ENCODE measurements around the gene IGFL4. TPM values are rescaled to one million over a fixed set of nuclear protein-coding genes. Genes with fewer than 3 reads are reported as not detected.

IGFL4 gene
- total and polyA plus RNA-seq, 9 of the 15 experiments (the other 6 are each of a cell fraction or from before 2014, with no cell fraction given), result not detected

DNA sequence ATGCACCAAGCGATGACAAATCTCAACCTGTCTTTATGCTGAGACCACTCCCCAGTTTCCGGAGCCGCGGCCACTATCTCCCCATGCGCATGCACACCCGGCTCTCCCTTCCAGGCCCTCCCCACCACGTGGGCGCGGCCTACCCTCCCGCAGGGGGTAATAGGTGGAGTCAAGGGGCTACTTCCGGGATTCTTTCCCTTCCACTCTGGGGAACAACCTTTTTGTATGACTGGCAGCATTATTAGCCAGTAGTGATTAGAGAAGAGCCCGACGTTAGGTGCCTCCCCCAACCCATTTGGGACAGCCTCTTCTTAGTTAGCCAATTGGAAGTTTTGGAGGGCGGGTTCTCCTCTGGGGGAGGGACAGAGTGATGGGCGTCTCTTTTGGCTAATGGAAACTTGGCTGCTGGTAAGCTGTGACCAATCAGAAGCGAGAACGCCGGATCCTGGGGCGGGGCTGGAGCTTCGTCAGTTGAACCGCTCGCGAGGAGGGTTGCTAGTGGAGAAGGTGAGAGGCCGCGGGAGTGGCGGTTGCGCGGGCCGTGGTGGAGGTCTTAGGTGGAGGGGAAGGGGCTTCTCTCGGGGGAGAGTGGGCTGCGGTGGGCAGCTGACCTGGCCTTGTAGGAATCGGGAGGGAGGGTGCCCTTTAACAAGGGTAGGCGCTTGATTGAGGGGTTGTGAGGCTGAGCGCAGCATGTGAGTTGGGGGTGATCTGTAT, 45.6 kb downstream of the IGFL4 start, which contains the start of gene CCDC61 (continued):
- TF ChIP-seq GABPB2 (CRISPR knock-in tag; conservative IDR thresholded peaks at IDR 0.05), result no peak
- no peak for TF ChIP-seq HNRNPL (IDR thresholded peaks at IDR 0.05; ENCODE audit: low read depth, low read length)
- TF ChIP-seq TOE1 (IDR thresholded peaks at IDR 0.05; ENCODE audit: borderline replicate concordance), result peak; percentile 8; the same call in 1 of the 2 replicates
- TF ChIP-seq TOE1 (CRISPR knock-in tag; IDR thresholded peaks at IDR 0.05; ENCODE audit: borderline replicate concordance, low read depth), result no peak
- no peak for TF ChIP-seq IRF9 (tag; IDR thresholded peaks at IDR 0.05)
- no peak for TF ChIP-seq KHSRP (IDR thresholded peaks at IDR 0.05)
- TF ChIP-seq HDAC8 (tag; IDR thresholded peaks at IDR 0.05), result no peak
- no peak for TF ChIP-seq ZNF354B (CRISPR knock-in tag; IDR thresholded peaks at IDR 0.05)
- no peak for TF ChIP-seq ZNF57 (CRISPR knock-in tag; IDR thresholded peaks at IDR 0.05)
- peak; percentile 89 for TF ChIP-seq USF2 (CRISPR knock-in tag; IDR thresholded peaks at IDR 0.05)
- TF ChIP-seq ZNF143 (CRISPR knock-in tag; IDR thresholded peaks at IDR 0.05), result no peak
- TF ChIP-seq ZNF165 (CRISPR knock-in tag; IDR thresholded peaks at IDR 0.05; ENCODE audit: borderline replicate concordance), result 0 out of 2 replicates have a peak, but pooled peaks have one; percentile 31
- peak; percentile 48 for TF ChIP-seq ARHGAP35 (IDR thresholded peaks at IDR 0.05; ENCODE audit: partially characterized antibody)
- TF ChIP-seq RBM25 (IDR thresholded peaks at IDR 0.05; ENCODE audit: low read depth, low read length, severe bottlenecking), result peak; percentile 95
- no peak for TF ChIP-seq TRIM25 (IDR thresholded peaks at IDR 0.05; ENCODE audit: borderline replicate concordance)
- TF ChIP-seq NR2F6 (CRISPR knock-in tag; IDR thresholded peaks at IDR 0.05), result no peak
- TF ChIP-seq, protein P1, sequence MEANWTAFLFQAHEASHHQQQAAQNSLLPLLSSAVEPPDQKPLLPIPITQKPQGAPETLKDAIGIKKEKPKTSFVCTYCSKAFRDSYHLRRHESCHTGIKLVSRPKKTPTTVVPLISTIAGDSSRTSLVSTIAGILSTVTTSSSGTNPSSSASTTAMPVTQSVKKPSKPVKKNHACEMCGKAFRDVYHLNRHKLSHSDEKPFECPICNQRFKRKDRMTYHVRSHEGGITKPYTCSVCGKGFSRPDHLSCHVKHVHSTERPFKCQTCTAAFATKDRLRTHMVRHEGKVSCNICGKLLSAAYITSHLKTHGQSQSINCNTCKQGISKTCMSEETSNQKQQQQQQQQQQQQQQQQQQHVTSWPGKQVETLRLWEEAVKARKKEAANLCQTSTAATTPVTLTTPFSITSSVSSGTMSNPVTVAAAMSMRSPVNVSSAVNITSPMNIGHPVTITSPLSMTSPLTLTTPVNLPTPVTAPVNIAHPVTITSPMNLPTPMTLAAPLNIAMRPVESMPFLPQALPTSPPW (CRISPR knock-in tag; IDR thresholded peaks at IDR 0.05), result peak; percentile 93
- TF ChIP-seq MBD1 (CRISPR knock-in tag; IDR thresholded peaks at IDR 0.05), result no peak
